WTC11 (cell line): ENCODE data around the gene SEC61A1. TPM values are rescaled to one million over a fixed set of nuclear protein-coding genes. Genes with fewer than 3 reads are reported as not detected.

Source experiments
- ATAC-seq: fragments of 200-7000 bp; cut with Tn5 transposase; 2 replicates; pipeline ENCODE4 v1.10.0; 2021; ENCODE audit warnings: mild to moderate bottlenecking, moderate library complexity
- CTCF ChIA-PET: fragments of 300-600 bp; sonication (Branson Sonifier 250); formaldehyde crosslinking; loops from one replicate; lab custom pipeline; 2021; ENCODE audit warnings: antibody characterized with exemption; lab: Charles Lee
- POLR2A ChIA-PET: fragments of 350-600 bp; sonication (Branson Sonifier 250); formaldehyde crosslinking; loops from one replicate; lab custom pipeline; 2021; ENCODE audit warnings: antibody characterized with exemption; lab: Charles Lee
- DNase-seq: peaks from one replicate; pipeline ENCODE4 v3.0.0; 2021; ENCODE audit warnings: low spot score
- H3K27ac Mint-ChIP-seq: 2 replicates; pipeline ENCODE4 v1.8.0; 2021; ENCODE audit warnings: mixed read lengths
- H3K27me3 Mint-ChIP-seq: 2 replicates; pipeline ENCODE4 v1.8.0; 2021; ENCODE audit warnings: low read depth, mild to moderate bottlenecking, moderate library complexity, mixed read lengths
- H3K36me3 Mint-ChIP-seq: 2 replicates; pipeline ENCODE4 v1.8.0; 2021; ENCODE audit warnings: mixed read lengths
- H3K4me1 Mint-ChIP-seq: 2 replicates; pipeline ENCODE4 v1.8.0; 2022; ENCODE audit warnings: mixed read lengths
- H3K4me3 Mint-ChIP-seq: 2 replicates; pipeline ENCODE4 v1.8.0; 2021; ENCODE audit warnings: mild to moderate bottlenecking, moderate library complexity, mixed read lengths
- H3K9me3 Mint-ChIP-seq: 2 replicates; pipeline ENCODE4 v1.8.0; 2021; ENCODE audit warnings: mixed read lengths
- ATF1 ChIP-seq: sonication (generic); formaldehyde crosslinking; IDR thresholded peaks from 2 replicates; pipeline ENCODE4 v1.8.1; 2023; ENCODE audit warnings: mild to moderate bottlenecking, moderate library complexity, missing genetic modification reagents
- CBFB ChIP-seq: sonication (generic); formaldehyde crosslinking; IDR thresholded peaks from 2 replicates; pipeline ENCODE4 v1.8.1; 2022; ENCODE audit warnings: mild to moderate bottlenecking, low read depth, missing genetic modification reagents
- FOXJ3 ChIP-seq: sonication (generic); formaldehyde crosslinking; IDR thresholded peaks from 2 replicates; pipeline ENCODE4 v1.9.0; 2021; ENCODE audit warnings: missing genetic modification reagents, mild to moderate bottlenecking, borderline replicate concordance
- GTF2I ChIP-seq: fragments of 250-450 bp; sonication (Bioruptor Pico); conservative IDR thresholded peaks from 2 replicates; pipeline ENCODE4 v1.4.0; 2021; ENCODE audit warnings: mild to moderate bottlenecking
- JAZF1 ChIP-seq: fragments of 250-450 bp; sonication (Bioruptor Pico); IDR thresholded peaks from 2 replicates; pipeline ENCODE4 v1.9.0; 2021; ENCODE audit warnings: moderate library complexity, mild to moderate bottlenecking, inconsistent platforms
- JUN ChIP-seq: sonication (generic); formaldehyde crosslinking; IDR thresholded peaks from 2 replicates; pipeline ENCODE4 v1.8.0; 2023; ENCODE audit warnings: mild to moderate bottlenecking, missing genetic modification reagents
- NFE2L1 ChIP-seq: sonication (generic); formaldehyde crosslinking; IDR thresholded peaks from 2 replicates; pipeline ENCODE4 v1.8.1; 2023; ENCODE audit warnings: missing genetic modification reagents
- NR2C2 ChIP-seq: sonication (generic); formaldehyde crosslinking; IDR thresholded peaks from 2 replicates; pipeline ENCODE4 v1.8.0; 2022; ENCODE audit warnings: mild to moderate bottlenecking, missing genetic modification reagents
- PRRX2 ChIP-seq: fragments of 250-450 bp; sonication (Bioruptor Pico); IDR thresholded peaks from 2 replicates; pipeline ENCODE4 v1.8.0; 2021; ENCODE audit warnings: mild to moderate bottlenecking
- SMAD3 ChIP-seq: sonication (generic); formaldehyde crosslinking; IDR thresholded peaks from 2 replicates; pipeline ENCODE4 v1.8.0; 2022; ENCODE audit warnings: missing genetic modification reagents, mild to moderate bottlenecking, borderline replicate concordance
- SMAD4 ChIP-seq: sonication (generic); formaldehyde crosslinking; IDR thresholded peaks from 2 replicates; pipeline ENCODE4 v1.8.0; 2022; ENCODE audit warnings: mild to moderate bottlenecking, missing genetic modification reagents
- TEAD4 ChIP-seq: sonication (generic); formaldehyde crosslinking; IDR thresholded peaks from 2 replicates; pipeline ENCODE4 v1.8.0; 2022; ENCODE audit warnings: mild to moderate bottlenecking, missing genetic modification reagents
- ZBTB21 ChIP-seq: sonication (generic); formaldehyde crosslinking; IDR thresholded peaks from 2 replicates; pipeline ENCODE4 v1.8.1; 2023; ENCODE audit warnings: mild to moderate bottlenecking, missing genetic modification reagents, borderline replicate concordance
- total RNA-seq: library from RNA; stranded (reverse); gene quantifications from 3 replicates; pipeline ENCODE4 v1.2.3, GENCODE V29; 2021
- TF ChIP-seq, protein P1 (sequence below): sonication (generic); formaldehyde crosslinking; IDR thresholded peaks from 2 replicates; pipeline ENCODE4 v1.8.1; 2023; ENCODE audit warnings: mild to moderate bottlenecking, missing genetic modification reagents
- TF ChIP-seq, protein P2 (sequence below): sonication (generic); formaldehyde crosslinking; IDR thresholded peaks from 2 replicates; pipeline ENCODE4 v1.8.1; 2022; ENCODE audit warnings: low read depth, mild to moderate bottlenecking, moderate library complexity, missing genetic modification reagents, borderline replicate concordance
- TF ChIP-seq, protein P3 (sequence below): sonication (generic); formaldehyde crosslinking; IDR thresholded peaks from 2 replicates; pipeline ENCODE4 v1.8.1; 2023; ENCODE audit warnings: mild to moderate bottlenecking, missing genetic modification reagents, borderline replicate concordance
- TF ChIP-seq, protein P4 (sequence below): fragments of 250-450 bp; sonication (Bioruptor Pico); IDR thresholded peaks from 2 replicates; pipeline ENCODE4 v1.9.0; 2021; ENCODE audit warnings: mild to moderate bottlenecking, borderline replicate concordance
- TF ChIP-seq, protein P5 (sequence below): sonication (generic); formaldehyde crosslinking; IDR thresholded peaks from 2 replicates; pipeline ENCODE4 v1.8.1; 2023; ENCODE audit warnings: mild to moderate bottlenecking, missing genetic modification reagents
- TF ChIP-seq, protein P6 (sequence below): fragments of 250-450 bp; sonication (Bioruptor Pico); IDR thresholded peaks from 2 replicates; pipeline ENCODE4 v1.9.0; 2021; ENCODE audit warnings: moderate library complexity, mild to moderate bottlenecking, inconsistent platforms, borderline replicate concordance
- TF ChIP-seq, protein P7 (sequence below): sonication (generic); formaldehyde crosslinking; IDR thresholded peaks from 2 replicates; pipeline ENCODE4 v1.8.0; 2022; ENCODE audit warnings: mild to moderate bottlenecking, missing genetic modification reagents
- TF ChIP-seq, protein P8 (sequence below): sonication (generic); formaldehyde crosslinking; IDR thresholded peaks from 2 replicates; pipeline ENCODE4 v1.8.1; 2022; ENCODE audit warnings: low read depth, missing genetic modification reagents, borderline replicate concordance
- TF ChIP-seq, protein P9 (sequence below): sonication (generic); formaldehyde crosslinking; IDR thresholded peaks from 2 replicates; pipeline ENCODE4 v1.8.0; 2023; ENCODE audit warnings: missing genetic modification reagents

SEC61A1 gene
- total RNA-seq, 1 experiment from 2014 or later = 152 TPM

DNA sequence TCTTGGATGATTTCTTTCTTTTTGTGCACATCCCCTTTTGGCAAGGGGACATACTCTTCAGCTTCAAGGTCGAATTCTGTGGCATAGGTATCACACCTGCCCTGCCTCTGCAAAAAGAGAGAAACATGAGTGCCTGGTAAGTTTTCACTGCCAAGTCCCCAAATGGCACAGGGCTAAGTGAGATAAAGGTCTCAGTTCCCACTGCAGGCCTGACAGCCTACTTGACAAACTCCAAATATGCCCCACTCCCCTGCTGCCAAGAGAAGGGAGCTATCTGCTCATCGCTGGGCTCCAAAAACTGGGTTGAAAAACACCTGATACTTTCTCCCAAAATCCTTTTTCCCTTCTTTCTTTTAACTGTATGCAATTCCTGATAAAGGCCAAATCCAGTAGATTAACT lies 48.4 kb downstream of the SEC61A1 start (continued):
- no peak for TF ChIP-seq NFE2L1 (CRISPR knock-in tag)

DNA sequence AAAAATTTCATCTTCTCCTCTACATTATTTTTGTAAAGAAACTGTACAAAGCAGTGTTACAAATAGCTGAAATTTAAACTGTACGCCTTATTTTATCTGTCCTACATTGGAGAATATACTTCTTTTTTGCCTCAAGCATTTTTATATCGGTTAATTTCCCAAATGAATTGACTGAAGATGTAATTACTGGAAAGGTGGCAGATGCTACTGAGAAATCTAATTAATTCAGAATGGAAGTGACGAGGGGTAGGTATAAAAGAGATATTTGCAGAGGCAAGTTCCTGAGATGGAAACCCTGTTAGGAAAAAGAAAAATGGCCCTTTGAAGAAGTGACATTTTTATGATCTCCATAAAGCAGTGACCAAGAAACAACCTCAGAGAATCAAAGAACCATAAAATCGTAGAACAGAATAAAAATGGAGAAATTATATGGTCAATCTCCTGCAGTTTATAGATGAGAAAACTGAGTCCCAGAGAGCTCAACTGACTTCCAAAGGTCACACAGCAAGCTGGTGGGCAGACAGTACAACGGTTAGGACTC lies 51.0 kb downstream of the SEC61A1 start:
- H3K9me3 Mint-ChIP-seq = no peaks in the 10 kb centered on the region

DNA sequence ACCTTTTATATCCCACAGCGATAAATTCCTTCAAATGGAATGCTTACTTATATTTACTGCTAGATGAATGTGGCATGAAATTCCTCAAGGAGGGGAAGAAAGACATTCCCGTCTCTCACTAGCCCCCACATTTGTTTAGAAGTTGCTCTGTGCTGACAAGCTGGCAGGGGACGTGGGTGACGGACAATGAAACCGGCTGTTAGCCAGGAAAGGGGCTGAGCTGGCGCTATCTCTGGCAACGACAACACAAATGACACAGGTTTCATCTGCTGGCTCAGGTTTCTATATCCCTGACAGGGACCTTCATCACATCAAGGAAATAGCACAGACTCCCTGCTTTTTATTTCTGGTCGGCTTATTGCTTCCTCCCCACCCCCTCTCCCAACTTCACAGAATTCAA lies 55.6 kb downstream of the SEC61A1 start:
- ATAC-seq (no peak), DNase-seq (no peak)
- Mint-ChIP-seq H3K4me3 (no peak overlapping the region), H3K27me3 (no peaks in the 10 kb centered on the region), H3K9me3 (no peaks in the 10 kb centered on the region), H3K27ac (no peak overlapping the region), H3K36me3 (peaks cover 74% of the 10 kb centered on the region), H3K4me1 (0 out of 2 replicates have a peak, but pooled peaks cover 2% of the 10 kb centered on the region)
- ChIA-PET POLR2A (no interaction called here), CTCF (no interaction called here)
- TF ChIP-seq, protein P1, sequence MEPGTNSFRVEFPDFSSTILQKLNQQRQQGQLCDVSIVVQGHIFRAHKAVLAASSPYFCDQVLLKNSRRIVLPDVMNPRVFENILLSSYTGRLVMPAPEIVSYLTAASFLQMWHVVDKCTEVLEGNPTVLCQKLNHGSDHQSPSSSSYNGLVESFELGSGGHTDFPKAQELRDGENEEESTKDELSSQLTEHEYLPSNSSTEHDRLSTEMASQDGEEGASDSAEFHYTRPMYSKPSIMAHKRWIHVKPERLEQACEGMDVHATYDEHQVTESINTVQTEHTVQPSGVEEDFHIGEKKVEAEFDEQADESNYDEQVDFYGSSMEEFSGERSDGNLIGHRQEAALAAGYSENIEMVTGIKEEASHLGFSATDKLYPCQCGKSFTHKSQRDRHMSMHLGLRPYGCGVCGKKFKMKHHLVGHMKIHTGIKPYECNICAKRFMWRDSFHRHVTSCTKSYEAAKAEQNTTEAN = no peak
- TF ChIP-seq, protein P2, sequence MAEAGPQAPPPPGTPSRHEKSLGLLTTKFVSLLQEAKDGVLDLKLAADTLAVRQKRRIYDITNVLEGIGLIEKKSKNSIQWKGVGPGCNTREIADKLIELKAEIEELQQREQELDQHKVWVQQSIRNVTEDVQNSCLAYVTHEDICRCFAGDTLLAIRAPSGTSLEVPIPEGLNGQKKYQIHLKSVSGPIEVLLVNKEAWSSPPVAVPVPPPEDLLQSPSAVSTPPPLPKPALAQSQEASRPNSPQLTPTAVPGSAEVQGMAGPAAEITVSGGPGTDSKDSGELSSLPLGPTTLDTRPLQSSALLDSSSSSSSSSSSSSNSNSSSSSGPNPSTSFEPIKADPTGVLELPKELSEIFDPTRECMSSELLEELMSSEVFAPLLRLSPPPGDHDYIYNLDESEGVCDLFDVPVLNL (CRISPR knock-in tag) = no peak
- TF ChIP-seq, protein P3, sequence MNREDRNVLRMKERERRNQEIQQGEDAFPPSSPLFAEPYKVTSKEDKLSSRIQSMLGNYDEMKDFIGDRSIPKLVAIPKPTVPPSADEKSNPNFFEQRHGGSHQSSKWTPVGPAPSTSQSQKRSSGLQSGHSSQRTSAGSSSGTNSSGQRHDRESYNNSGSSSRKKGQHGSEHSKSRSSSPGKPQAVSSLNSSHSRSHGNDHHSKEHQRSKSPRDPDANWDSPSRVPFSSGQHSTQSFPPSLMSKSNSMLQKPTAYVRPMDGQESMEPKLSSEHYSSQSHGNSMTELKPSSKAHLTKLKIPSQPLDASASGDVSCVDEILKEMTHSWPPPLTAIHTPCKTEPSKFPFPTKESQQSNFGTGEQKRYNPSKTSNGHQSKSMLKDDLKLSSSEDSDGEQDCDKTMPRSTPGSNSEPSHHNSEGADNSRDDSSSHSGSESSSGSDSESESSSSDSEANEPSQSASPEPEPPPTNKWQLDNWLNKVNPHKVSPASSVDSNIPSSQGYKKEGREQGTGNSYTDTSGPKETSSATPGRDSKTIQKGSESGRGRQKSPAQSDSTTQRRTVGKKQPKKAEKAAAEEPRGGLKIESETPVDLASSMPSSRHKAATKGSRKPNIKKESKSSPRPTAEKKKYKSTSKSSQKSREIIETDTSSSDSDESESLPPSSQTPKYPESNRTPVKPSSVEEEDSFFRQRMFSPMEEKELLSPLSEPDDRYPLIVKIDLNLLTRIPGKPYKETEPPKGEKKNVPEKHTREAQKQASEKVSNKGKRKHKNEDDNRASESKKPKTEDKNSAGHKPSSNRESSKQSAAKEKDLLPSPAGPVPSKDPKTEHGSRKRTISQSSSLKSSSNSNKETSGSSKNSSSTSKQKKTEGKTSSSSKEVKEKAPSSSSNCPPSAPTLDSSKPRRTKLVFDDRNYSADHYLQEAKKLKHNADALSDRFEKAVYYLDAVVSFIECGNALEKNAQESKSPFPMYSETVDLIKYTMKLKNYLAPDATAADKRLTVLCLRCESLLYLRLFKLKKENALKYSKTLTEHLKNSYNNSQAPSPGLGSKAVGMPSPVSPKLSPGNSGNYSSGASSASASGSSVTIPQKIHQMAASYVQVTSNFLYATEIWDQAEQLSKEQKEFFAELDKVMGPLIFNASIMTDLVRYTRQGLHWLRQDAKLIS (CRISPR knock-in tag) = no peak
- TF ChIP-seq, protein P4, sequence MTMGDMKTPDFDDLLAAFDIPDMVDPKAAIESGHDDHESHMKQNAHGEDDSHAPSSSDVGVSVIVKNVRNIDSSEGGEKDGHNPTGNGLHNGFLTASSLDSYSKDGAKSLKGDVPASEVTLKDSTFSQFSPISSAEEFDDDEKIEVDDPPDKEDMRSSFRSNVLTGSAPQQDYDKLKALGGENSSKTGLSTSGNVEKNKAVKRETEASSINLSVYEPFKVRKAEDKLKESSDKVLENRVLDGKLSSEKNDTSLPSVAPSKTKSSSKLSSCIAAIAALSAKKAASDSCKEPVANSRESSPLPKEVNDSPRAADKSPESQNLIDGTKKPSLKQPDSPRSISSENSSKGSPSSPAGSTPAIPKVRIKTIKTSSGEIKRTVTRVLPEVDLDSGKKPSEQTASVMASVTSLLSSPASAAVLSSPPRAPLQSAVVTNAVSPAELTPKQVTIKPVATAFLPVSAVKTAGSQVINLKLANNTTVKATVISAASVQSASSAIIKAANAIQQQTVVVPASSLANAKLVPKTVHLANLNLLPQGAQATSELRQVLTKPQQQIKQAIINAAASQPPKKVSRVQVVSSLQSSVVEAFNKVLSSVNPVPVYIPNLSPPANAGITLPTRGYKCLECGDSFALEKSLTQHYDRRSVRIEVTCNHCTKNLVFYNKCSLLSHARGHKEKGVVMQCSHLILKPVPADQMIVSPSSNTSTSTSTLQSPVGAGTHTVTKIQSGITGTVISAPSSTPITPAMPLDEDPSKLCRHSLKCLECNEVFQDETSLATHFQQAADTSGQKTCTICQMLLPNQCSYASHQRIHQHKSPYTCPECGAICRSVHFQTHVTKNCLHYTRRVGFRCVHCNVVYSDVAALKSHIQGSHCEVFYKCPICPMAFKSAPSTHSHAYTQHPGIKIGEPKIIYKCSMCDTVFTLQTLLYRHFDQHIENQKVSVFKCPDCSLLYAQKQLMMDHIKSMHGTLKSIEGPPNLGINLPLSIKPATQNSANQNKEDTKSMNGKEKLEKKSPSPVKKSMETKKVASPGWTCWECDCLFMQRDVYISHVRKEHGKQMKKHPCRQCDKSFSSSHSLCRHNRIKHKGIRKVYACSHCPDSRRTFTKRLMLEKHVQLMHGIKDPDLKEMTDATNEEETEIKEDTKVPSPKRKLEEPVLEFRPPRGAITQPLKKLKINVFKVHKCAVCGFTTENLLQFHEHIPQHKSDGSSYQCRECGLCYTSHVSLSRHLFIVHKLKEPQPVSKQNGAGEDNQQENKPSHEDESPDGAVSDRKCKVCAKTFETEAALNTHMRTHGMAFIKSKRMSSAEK = no peak
- TF ChIP-seq, protein P5, sequence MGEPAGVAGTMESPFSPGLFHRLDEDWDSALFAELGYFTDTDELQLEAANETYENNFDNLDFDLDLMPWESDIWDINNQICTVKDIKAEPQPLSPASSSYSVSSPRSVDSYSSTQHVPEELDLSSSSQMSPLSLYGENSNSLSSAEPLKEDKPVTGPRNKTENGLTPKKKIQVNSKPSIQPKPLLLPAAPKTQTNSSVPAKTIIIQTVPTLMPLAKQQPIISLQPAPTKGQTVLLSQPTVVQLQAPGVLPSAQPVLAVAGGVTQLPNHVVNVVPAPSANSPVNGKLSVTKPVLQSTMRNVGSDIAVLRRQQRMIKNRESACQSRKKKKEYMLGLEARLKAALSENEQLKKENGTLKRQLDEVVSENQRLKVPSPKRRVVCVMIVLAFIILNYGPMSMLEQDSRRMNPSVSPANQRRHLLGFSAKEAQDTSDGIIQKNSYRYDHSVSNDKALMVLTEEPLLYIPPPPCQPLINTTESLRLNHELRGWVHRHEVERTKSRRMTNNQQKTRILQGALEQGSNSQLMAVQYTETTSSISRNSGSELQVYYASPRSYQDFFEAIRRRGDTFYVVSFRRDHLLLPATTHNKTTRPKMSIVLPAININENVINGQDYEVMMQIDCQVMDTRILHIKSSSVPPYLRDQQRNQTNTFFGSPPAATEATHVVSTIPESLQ (CRISPR knock-in tag) = no peak
- no peak for TF ChIP-seq TEAD4 (CRISPR knock-in tag)

More for the DNA sequence above, 51.0 kb downstream of the SEC61A1 start:
- TF ChIP-seq SMAD4 (CRISPR knock-in tag) (no peak), ATF1 (CRISPR knock-in tag) (no peak), NR2C2 (CRISPR knock-in tag) (no peak), CBFB (CRISPR knock-in tag) (no peak), PRRX2 (CRISPR knock-in tag) (no peak), SMAD3 (CRISPR knock-in tag) (no peak), GTF2I (CRISPR knock-in tag) (no peak), JUN (CRISPR knock-in tag) (no peak), ZBTB21 (CRISPR knock-in tag) (no peak), JAZF1 (no peak), FOXJ3 (CRISPR knock-in tag) (no peak)
- TF ChIP-seq, protein P6, sequence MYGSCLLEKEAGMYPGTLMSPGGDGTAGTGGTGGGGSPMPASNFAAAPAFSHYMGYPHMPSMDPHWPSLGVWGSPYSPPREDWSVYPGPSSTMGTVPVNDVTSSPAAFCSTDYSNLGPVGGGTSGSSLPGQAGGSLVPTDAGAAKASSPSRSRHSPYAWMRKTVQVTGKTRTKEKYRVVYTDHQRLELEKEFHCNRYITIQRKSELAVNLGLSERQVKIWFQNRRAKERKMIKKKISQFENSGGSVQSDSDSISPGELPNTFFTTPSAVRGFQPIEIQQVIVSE (CRISPR knock-in tag) = no peak
- TF ChIP-seq, protein P7, sequence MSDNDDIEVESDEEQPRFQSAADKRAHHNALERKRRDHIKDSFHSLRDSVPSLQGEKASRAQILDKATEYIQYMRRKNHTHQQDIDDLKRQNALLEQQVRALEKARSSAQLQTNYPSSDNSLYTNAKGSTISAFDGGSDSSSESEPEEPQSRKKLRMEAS (CRISPR knock-in tag) = no peak
- TF ChIP-seq, protein P8, sequence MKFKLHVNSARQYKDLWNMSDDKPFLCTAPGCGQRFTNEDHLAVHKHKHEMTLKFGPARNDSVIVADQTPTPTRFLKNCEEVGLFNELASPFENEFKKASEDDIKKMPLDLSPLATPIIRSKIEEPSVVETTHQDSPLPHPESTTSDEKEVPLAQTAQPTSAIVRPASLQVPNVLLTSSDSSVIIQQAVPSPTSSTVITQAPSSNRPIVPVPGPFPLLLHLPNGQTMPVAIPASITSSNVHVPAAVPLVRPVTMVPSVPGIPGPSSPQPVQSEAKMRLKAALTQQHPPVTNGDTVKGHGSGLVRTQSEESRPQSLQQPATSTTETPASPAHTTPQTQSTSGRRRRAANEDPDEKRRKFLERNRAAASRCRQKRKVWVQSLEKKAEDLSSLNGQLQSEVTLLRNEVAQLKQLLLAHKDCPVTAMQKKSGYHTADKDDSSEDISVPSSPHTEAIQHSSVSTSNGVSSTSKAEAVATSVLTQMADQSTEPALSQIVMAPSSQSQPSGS (CRISPR knock-in tag) = no peak
- TF ChIP-seq, protein P9, sequence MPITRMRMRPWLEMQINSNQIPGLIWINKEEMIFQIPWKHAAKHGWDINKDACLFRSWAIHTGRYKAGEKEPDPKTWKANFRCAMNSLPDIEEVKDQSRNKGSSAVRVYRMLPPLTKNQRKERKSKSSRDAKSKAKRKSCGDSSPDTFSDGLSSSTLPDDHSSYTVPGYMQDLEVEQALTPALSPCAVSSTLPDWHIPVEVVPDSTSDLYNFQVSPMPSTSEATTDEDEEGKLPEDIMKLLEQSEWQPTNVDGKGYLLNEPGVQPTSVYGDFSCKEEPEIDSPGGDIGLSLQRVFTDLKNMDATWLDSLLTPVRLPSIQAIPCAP (CRISPR knock-in tag) = no peak
- POLR2A ChIA-PET = no interaction called here
- ATAC-seq (no peak), DNase-seq (no peak)
- peaks cover 80% of the 10 kb centered on the region for H3K36me3 Mint-ChIP-seq
- H3K27ac Mint-ChIP-seq = no peak overlapping the region
- H3K27me3 Mint-ChIP-seq = no peaks in the 10 kb centered on the region
- H3K4me3 Mint-ChIP-seq = no peak overlapping the region
- H3K4me1 Mint-ChIP-seq = peaks cover 46% of the 10 kb centered on the region
- CTCF ChIA-PET = interaction anchor here (0.6 kb wide), 1 partner anchor 9 kb away, joined by 3 read pairs; no protein-coding TSS in a partner anchor
